ENCODE data around the gene RAB11FIP4. TPM values are rescaled to one million over a fixed set of nuclear protein-coding genes. Genes with fewer than 3 reads are reported as not detected.

Gene RAB11FIP4
- total and polyA plus RNA-seq, 7 donors, result 0.66 to 32.5 (median 1.8) TPM

DNA sequence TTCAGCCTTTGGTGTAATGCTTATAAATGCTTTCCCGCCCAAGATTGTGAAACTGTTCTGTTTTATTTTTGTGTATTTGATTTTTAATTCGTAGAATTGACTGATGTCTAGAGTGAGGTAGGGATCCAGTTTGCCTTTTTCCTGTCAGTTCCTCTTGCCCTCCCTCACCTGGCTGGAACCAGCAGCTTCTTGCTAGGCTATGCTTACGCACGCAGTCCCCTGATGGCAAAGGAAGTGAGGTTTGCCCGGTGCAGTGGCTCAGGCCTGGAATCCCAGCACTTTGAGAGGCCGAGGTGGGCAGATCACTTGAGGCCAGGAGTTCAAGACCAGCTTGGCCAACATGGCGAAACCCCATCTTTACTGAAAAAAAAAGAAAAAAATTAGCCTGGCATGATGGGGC is 51.9 kb downstream of the RAB11FIP4 start:
- 78 to 85% methylated on average over 7 of the region's 7 CpGs for WGBS, 2 donors
- no peak overlapping the region for H3K27ac ChIP-seq
- intact Hi-C loops (cut with DNase I), result no loop called here
- no peak overlapping the region for H3K4me3 ChIP-seq
- no peaks in the 10 kb centered on the region for H3K27me3 ChIP-seq
- no peaks in the 10 kb centered on the region for H3K36me3 ChIP-seq
- TF ChIP-seq EP300 (IDR thresholded peaks at IDR 0.05) (no peak), POLR2AphosphoS5 (IDR thresholded peaks at IDR 0.05) (no peak), POLR2A (IDR thresholded peaks at IDR 0.05) (no peak)
- TF ChIP-seq, protein P1, sequence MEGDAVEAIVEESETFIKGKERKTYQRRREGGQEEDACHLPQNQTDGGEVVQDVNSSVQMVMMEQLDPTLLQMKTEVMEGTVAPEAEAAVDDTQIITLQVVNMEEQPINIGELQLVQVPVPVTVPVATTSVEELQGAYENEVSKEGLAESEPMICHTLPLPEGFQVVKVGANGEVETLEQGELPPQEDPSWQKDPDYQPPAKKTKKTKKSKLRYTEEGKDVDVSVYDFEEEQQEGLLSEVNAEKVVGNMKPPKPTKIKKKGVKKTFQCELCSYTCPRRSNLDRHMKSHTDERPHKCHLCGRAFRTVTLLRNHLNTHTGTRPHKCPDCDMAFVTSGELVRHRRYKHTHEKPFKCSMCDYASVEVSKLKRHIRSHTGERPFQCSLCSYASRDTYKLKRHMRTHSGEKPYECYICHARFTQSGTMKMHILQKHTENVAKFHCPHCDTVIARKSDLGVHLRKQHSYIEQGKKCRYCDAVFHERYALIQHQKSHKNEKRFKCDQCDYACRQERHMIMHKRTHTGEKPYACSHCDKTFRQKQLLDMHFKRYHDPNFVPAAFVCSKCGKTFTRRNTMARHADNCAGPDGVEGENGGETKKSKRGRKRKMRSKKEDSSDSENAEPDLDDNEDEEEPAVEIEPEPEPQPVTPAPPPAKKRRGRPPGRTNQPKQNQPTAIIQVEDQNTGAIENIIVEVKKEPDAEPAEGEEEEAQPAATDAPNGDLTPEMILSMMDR (IDR thresholded peaks at IDR 0.05), result no peak
- no peaks in the 10 kb centered on the region for H3K4me1 ChIP-seq
- no peaks in the 10 kb centered on the region for H3K9me3 ChIP-seq
- DNase-seq, result no peak

DNA sequence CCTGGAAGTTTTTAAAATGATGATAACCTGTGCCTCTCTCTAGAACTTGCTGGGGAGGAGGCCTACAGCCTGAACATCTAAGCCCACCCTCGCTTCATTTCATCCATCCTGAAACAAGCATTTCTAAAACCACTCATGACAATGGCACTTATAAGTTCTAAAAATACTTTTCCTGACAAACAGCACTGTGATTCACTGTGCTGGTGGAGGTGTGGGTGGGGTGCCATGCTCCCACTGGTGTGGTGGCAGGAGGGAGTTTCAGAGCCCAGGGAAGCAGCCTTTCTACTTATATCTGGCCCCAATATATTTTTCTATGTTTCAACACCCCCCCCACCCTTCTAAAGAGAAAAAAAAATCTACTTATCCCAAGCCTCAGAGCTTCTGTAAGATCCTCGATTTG is 52.6 kb downstream of the RAB11FIP4 start:
- H3K4me3 ChIP-seq, result no peak overlapping the region
- TF ChIP-seq POLR2A (IDR thresholded peaks at IDR 0.05) (no peak), POLR2AphosphoS5 (IDR thresholded peaks at IDR 0.05) (no peak), EP300 (IDR thresholded peaks at IDR 0.05) (no peak)
- TF ChIP-seq, protein P1 (IDR thresholded peaks at IDR 0.05), result no peak
- no peak overlapping the region for H3K27ac ChIP-seq
- DNase-seq, result no peak
- H3K36me3 ChIP-seq, result no peaks in the 10 kb centered on the region
- no peaks in the 10 kb centered on the region for H3K27me3 ChIP-seq
- 89 to 92% methylated on average over 2 of the region's 2 CpGs for WGBS, 2 donors
- no peaks in the 10 kb centered on the region for H3K4me1 ChIP-seq
- H3K9me3 ChIP-seq, result no peaks in the 10 kb centered on the region
- intact Hi-C loops (cut with DNase I), result no loop called here

DNA sequence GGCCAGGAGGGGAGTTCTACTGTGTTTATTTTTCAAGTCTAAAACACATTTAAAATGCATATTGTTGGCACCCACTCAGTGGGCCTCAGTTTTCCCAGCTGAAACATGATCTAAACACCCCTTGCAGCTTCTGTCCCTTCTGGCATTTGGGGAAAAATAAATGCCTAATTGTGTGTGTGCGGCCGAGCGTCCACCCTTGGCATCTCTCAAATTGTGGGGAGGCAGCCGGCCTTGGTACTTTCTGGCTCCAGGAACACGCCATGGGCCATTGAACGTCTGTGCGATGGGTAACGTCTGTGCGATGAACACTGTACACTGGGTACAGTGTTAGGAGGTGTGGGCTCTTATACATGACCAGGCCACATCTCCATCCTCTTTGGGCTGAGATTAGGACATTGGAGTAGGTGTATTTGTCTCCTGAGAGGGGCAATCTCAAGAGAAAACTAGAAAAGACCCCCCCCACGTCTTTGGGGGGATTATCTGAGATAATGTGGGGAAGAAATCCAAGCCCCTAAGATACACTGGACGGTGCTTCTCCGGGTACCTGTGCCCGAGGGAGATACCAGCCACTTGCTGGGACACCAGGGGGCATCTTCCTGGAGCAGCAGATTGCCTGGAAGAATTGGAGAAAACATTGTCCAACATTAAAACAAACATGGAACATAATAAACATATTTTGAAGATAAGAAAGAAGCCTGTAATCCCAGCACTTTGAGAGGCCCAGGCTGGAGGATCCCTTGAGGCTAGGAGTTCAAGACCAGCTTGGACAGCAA is 54.9 kb downstream of the RAB11FIP4 start:
- Histone ChIP-seq H3K9me3 (no peaks in the 10 kb centered on the region), H3K4me3 (no peak overlapping the region), H3K27me3 (no peaks in the 10 kb centered on the region), H3K36me3 (no peaks in the 10 kb centered on the region), H3K4me1 (no peaks in the 10 kb centered on the region), H3K27ac (no peak overlapping the region)
- WGBS, 2 donors, result 79 to 87% methylated on average over 13 of the region's 13 CpGs
- TF ChIP-seq, protein P1 (IDR thresholded peaks at IDR 0.05), result no peak
- TF ChIP-seq POLR2AphosphoS5 (IDR thresholded peaks at IDR 0.05), result no peak
- no peak for TF ChIP-seq POLR2A (IDR thresholded peaks at IDR 0.05)
- TF ChIP-seq EP300 (IDR thresholded peaks at IDR 0.05), result no peak
- no peak for DNase-seq
- intact Hi-C loops (cut with DNase I), result no loop called here

DNA sequence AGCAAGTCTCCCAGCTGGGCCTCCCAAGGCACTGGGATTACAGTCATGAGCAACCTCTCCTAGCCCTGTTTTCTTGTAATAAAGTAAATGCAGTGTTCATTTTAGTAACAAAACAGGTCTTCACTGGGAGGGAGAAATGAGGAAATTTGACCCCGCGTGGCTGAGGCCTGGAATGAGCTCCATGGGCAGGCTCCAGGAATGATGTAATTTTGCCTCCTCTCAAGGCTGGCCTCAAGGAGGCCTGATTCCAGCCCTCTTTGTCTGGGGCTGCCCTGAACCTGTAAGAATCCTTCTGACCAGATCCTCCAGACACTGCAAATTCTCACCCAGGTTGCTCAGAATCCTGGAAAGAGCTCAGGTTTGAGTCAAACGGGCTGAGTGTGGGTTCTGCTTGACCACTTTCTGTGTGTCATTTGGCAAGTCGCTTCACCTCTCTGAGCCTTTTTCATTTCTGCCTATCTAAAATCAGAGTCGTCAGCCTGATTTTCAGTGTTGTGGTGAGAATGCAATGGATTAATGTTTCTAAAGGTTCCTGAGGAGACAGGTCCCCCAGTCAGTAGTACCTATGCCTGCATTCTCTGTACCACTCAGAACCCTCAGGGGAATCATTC is 57.1 kb downstream of the RAB11FIP4 start:
- Histone ChIP-seq H3K9me3 (no peaks in the 10 kb centered on the region), H3K27ac (no peak overlapping the region), H3K36me3 (no peaks in the 10 kb centered on the region), H3K4me1 (no peaks in the 10 kb centered on the region), H3K4me3 (no peak overlapping the region), H3K27me3 (no peaks in the 10 kb centered on the region)
- intact Hi-C loops (cut with DNase I), result no loop called here
- no peak for DNase-seq
- TF ChIP-seq, protein P1 (IDR thresholded peaks at IDR 0.05), result no peak
- no peak for TF ChIP-seq POLR2A (IDR thresholded peaks at IDR 0.05)
- no peak for TF ChIP-seq POLR2AphosphoS5 (IDR thresholded peaks at IDR 0.05)
- TF ChIP-seq EP300 (IDR thresholded peaks at IDR 0.05), result no peak
- 85 to 90% methylated on average over 5 of the region's 5 CpGs for WGBS, 2 donors
